ENCODE results near the gene CYB5A. TPM values are rescaled to one million over a fixed set of nuclear protein-coding genes. Genes with fewer than 3 reads are reported as not detected.
A peak's percentile ranks its signal among the peaks of the same experiment; 100 is the strongest.

Gene CYB5A
- total and polyA plus RNA-seq, 9 of the 15 experiments (the other 6 are each of a cell fraction or from before 2014, with no cell fraction given) = 11.9 to 22.6 (median 14.1) TPM

DNA sequence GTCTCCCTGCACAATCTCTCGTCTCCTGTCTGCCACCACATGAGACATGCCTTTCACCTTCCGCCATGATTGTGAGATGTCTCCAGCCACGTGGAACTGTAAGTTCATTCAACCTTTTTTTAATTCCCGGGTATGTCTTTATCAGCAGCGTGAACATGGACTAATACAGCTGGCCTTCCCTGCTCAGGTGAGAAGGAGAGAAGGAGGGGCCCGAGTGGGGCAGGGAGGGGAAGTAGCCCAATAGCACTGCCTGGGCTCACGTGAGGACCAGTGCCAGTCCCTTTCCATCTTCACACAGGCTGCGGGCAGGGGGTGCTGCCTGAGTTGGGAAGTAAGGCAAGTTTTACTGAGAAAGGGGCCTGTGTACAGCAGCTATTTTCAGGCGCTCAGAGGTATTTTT, 70.7 kb downstream of the CYB5A start:
- H3K27ac ChIP-seq (ENCODE audit: extremely low read depth, low read depth, low read length) = no peak overlapping the region
- no peak overlapping the region for H3K4me3 ChIP-seq
- DNase-seq (ENCODE audit: extremely low read depth in 1 of 4, low spot score in 3 of 4) (no peak), FAIRE-seq (no peak), ATAC-seq (no peak)
- in situ Hi-C loops (cut with MboI) = no loop called here
- H2AFZ ChIP-seq (ENCODE audit: low read depth, low read length) = no peak overlapping the region
- H3K9me1 ChIP-seq (ENCODE audit: control insufficient read depth, insufficient read depth, low read length) = no peaks in the 10 kb centered on the region
- no peaks in the 10 kb centered on the region for H3K79me2 ChIP-seq (ENCODE audit: control insufficient read depth, insufficient read depth, low read length)
- H3K36me3 ChIP-seq (ENCODE audit: control insufficient read depth, insufficient read depth, low read length) = no peaks in the 10 kb centered on the region
- no TSS peak for BruUV-seq (replicated peaks)
- 45% methylated on average over 8 of the region's 9 CpGs for WGBS (ENCODE audit: insufficient coverage, low coverage, missing lambda C conversion rate)
- peaks cover 0 to 8% of the 10 kb centered on the region in 2 experiments; a peak in 2 of 5 replicates for H3K4me1 ChIP-seq (replicated peaks in 1 of 2; ENCODE audit: control insufficient read depth in 2 of 2, insufficient read depth in 2 of 2, low read length in 2 of 2)
- peaks cover 0 to 7% of the 10 kb centered on the region in 2 experiments; a peak in 2 of 5 replicates for H3K27me3 ChIP-seq (ENCODE audit: control insufficient read depth in 2 of 2, insufficient read depth in 2 of 2, low read length in 2 of 2)
- no peaks in the 10 kb centered on the region for H3K9me3 ChIP-seq (replicated peaks; ENCODE audit: control insufficient read depth, insufficient read depth, low read depth, low read length)
- H3K9ac ChIP-seq (ENCODE audit: insufficient read depth in 1 of 2, low read depth in 2 of 2, low read length in 2 of 2) = no peak overlapping the region
- H4K20me1 ChIP-seq (replicated peaks; ENCODE audit: control insufficient read depth, insufficient read depth, low read length) = no peaks in the 10 kb centered on the region
- intact Hi-C loops (cut with micrococcal nuclease) = no loop called here
- TF ChIP-seq BCL6 (CRISPR knock-in tag; IDR thresholded peaks at IDR 0.05) (no peak), MYBL2 (IDR thresholded peaks at IDR 0.05; ENCODE audit: low read depth) (no peak), MYBL2 (CRISPR knock-in tag; IDR thresholded peaks at IDR 0.05; ENCODE audit: borderline replicate concordance) (no peak), SMARCA5 (IDR thresholded peaks at IDR 0.05) (no peak), ZNF175 (CRISPR knock-in tag; IDR thresholded peaks at IDR 0.05; ENCODE audit: low read depth) (no peak), TGIF2 (CRISPR knock-in tag; IDR thresholded peaks at IDR 0.05) (no peak), SNIP1 (IDR thresholded peaks at IDR 0.05; ENCODE audit: low read depth) (no peak)
- H3K4me2 ChIP-seq (ENCODE audit: insufficient read depth, low read length) = no peak overlapping the region
- ChIA-PET CTCF (ENCODE audit: low intra/inter-chr PET ratio) (no interaction called here), POLR2A (no interaction called here)

DNA sequence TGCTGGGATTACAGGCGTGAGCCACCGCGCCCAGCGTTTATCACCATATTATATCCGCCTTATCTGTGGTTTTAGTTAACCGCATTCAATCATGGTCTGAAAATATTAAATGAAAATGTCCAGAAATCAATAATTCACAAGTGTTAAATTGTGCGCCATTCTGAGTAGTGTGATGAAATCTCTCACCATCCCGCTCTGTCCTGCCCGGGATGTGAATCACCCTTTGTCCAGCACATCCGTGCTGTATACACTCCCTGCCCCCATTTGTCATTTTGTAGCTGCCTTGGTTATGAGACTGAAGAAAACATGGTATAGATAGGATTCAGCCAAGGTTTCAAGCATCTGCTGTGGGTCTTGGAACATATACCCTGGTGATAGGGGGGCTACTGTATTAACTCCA, 72.7 kb downstream of the CYB5A start:
- Histone ChIP-seq H3K9ac (ENCODE audit: insufficient read depth in 1 of 2, low read depth in 2 of 2, low read length in 2 of 2) (no peak overlapping the region), H3K4me1 (replicated peaks in 1 of 2; ENCODE audit: control insufficient read depth in 2 of 2, insufficient read depth in 2 of 2, low read length in 2 of 2) (no peaks in the 10 kb centered on the region; a peak in 1 of 5 replicates), H3K79me2 (ENCODE audit: control insufficient read depth, insufficient read depth, low read length) (no peaks in the 10 kb centered on the region), H3K9me1 (ENCODE audit: control insufficient read depth, insufficient read depth, low read length) (no peaks in the 10 kb centered on the region), H3K4me2 (ENCODE audit: insufficient read depth, low read length) (no peak overlapping the region), H3K36me3 (ENCODE audit: control insufficient read depth, insufficient read depth, low read length) (no peaks in the 10 kb centered on the region), H4K20me1 (replicated peaks; ENCODE audit: control insufficient read depth, insufficient read depth, low read length) (no peaks in the 10 kb centered on the region), H3K27ac (ENCODE audit: extremely low read depth, low read depth, low read length) (no peak overlapping the region), H3K9me3 (replicated peaks; ENCODE audit: control insufficient read depth, insufficient read depth, low read depth, low read length) (no peaks in the 10 kb centered on the region), H2AFZ (ENCODE audit: low read depth, low read length) (no peak overlapping the region), H3K4me3 (no peak overlapping the region), H3K27me3 (ENCODE audit: control insufficient read depth in 2 of 2, insufficient read depth in 2 of 2, low read length in 2 of 2) (peaks cover 0 to 10% of the 10 kb centered on the region in 2 experiments; a peak in 2 of 5 replicates)
- ChIA-PET POLR2A (no interaction called here), CTCF (ENCODE audit: low intra/inter-chr PET ratio) (no interaction called here)
- WGBS (ENCODE audit: insufficient coverage, low coverage, missing lambda C conversion rate) = 55% methylated on average over 10 of the region's 10 CpGs
- FAIRE-seq (no peak), ATAC-seq (no peak), DNase-seq (ENCODE audit: extremely low read depth in 1 of 4, low spot score in 3 of 4) (no peak)
- intact Hi-C loops (cut with micrococcal nuclease) = no loop called here
- in situ Hi-C loops (cut with MboI) = no loop called here
- BruUV-seq (replicated peaks) = no TSS peak
- TF ChIP-seq ZNF778 (CRISPR knock-in tag; IDR thresholded peaks at IDR 0.05) (no peak), RFX5 (IDR thresholded peaks at IDR 0.05; ENCODE audit: low read depth, low read length) (no peak)
- TF ChIP-seq, protein P1, sequence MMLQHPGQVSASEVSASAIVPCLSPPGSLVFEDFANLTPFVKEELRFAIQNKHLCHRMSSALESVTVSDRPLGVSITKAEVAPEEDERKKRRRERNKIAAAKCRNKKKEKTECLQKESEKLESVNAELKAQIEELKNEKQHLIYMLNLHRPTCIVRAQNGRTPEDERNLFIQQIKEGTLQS (IDR thresholded peaks at IDR 0.05) = 0 out of 2 replicates have a peak, but pooled peaks have one; percentile 42
- TF ChIP-seq, protein P1 (CRISPR knock-in tag; conservative IDR thresholded peaks at IDR 0.05) = no peak
- TF ChIP-seq, protein P2, sequence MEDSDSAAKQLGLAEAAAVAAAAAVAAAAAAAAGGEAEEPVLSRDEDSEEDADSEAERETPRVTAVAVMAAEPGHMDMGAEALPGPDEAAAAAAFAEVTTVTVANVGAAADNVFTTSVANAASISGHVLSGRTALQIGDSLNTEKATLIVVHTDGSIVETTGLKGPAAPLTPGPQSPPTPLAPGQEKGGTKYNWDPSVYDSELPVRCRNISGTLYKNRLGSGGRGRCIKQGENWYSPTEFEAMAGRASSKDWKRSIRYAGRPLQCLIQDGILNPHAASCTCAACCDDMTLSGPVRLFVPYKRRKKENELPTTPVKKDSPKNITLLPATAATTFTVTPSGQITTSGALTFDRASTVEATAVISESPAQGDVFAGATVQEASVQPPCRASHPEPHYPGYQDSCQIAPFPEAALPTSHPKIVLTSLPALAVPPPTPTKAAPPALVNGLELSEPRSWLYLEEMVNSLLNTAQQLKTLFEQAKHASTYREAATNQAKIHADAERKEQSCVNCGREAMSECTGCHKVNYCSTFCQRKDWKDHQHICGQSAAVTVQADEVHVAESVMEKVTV (CRISPR knock-in tag; IDR thresholded peaks at IDR 0.05) = no peak
- TF ChIP-seq, protein P3, sequence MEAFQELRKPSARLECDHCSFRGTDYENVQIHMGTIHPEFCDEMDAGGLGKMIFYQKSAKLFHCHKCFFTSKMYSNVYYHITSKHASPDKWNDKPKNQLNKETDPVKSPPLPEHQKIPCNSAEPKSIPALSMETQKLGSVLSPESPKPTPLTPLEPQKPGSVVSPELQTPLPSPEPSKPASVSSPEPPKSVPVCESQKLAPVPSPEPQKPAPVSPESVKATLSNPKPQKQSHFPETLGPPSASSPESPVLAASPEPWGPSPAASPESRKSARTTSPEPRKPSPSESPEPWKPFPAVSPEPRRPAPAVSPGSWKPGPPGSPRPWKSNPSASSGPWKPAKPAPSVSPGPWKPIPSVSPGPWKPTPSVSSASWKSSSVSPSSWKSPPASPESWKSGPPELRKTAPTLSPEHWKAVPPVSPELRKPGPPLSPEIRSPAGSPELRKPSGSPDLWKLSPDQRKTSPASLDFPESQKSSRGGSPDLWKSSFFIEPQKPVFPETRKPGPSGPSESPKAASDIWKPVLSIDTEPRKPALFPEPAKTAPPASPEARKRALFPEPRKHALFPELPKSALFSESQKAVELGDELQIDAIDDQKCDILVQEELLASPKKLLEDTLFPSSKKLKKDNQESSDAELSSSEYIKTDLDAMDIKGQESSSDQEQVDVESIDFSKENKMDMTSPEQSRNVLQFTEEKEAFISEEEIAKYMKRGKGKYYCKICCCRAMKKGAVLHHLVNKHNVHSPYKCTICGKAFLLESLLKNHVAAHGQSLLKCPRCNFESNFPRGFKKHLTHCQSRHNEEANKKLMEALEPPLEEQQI (IDR thresholded peaks at IDR 0.05) = no peak
